ENCODE measurements around the gene VAT1.
"Not testable (repeated sequence)": the region's sequence is repeated elsewhere in the genome, so short reads cannot be mapped to it uniquely, and the experiment has no call there.

VAT1 gene

DNA sequence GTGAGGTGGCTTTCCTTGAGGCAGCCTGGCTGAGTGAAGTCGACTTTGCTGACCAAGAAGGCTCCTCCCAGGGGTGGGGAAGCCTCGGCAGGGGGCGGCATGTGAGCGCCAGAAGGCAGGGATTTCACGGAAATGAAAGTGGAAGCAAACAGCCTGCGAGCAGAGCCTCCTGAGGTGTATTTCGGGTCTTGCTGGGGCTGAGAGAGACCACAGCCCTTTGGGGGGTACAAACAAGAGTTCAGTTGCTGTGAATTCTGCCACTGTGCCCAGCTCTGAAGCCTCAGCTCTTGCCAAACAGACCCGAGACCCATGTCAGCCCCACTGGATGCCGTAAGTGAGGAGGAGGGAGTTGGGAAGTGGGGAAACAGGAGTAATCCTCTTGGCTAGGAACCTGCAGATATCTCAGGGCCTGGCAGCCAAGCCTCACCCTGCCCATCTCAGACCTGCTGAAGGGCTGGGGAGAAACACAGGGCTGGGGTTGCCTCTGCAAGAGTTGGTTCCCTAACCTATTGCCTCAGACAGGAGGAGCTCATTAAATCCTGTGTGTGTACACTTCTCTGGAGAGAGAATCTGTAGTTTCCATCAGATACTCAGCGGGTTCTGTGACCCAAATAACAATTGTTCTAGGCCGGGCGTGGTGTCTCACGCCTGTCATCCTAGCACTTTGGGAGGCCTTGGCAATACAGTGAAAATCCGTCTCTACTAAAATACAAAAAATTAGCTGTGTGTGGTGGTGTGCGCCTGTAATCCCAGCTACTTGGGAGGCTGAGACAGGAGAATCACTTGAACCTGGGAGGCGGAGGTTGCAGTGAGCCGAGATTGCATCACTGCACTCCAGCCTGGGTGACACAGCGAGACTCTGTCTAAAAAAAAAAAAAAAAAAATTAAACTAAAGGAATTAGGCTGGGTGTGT lies 15.3 kb downstream of the VAT1 start, which contains the start of gene IFI35:
IFI35 (plus strand) TSS at position 146 of the 913 bp plus-strand sequence; CDS start at position 310, 164 bp downstream.
- peak; percentile 76 for DNase-seq (ENCODE audit: low read depth)

GRCh38 chr17:43003542-43004172 lies 18.5 kb downstream of the VAT1 start:
- DNase-seq (ENCODE audit: low read depth): no peak

- DNase-seq (ENCODE audit: low read depth): not testable (repeated sequence)
Measured at GRCh38 chr17:43000894-43001293, 21.3 kb downstream of the VAT1 start.

DNA sequence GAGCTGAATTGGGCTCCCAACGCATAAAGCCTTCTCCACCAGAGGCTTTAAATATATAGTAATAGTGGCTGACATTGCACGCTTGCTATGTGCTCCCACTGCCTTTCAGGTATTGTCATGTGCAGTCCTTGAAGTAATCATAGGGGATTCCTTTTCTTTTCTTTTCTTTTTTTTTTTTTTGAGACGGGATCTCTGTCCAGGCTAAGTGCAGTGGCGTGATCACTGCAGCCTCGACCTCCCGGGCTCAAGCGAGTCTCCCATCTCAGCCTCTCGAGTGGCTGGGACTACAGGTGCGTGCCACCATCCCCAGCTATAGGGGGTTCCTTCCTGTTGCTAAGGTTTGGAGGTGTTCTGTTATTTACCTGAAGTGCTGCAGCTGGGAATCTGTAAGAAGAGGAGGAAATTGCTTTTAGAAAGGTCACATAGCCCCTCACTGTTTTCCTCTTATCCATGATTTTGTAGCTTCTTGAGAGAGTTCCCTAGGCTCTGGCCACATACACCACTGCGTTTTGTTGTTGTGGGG lies 23.1 kb downstream of the VAT1 start:
- no peak for DNase-seq (ENCODE audit: low read depth)

GRCh38 chr17:42997984-42998938 lies 23.9 kb downstream of the VAT1 start, which contains the start of gene RPL27:
RPL27 (plus strand) TSS chr17:42998419; CDS start chr17:42998751, 332 bp downstream.
- peak; percentile 94 for DNase-seq (ENCODE audit: low read depth)

- no peak for DNase-seq (ENCODE audit: low read depth)
Measured at GRCh38 chr17:42997390-42997983, 24.7 kb downstream of the VAT1 start.

DNA sequence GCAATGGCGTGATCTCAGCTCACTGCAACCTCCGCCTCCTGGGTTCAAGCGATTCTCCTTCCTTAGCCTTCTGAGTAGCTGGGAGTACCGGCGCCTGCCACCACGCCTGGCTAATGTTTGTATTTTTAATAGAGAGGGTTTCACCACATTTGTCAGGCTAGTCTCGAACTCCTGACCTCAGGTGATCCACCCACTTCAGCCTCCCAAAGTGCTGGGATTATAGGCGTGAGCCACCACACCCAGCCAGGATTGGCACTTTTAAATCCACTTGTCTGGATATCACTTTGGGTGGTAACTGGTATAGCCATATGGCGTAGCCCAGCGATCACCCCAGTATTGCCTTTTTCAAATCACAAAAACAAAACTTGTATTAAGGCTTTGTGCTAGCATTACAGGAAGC lies 28.3 kb downstream of the VAT1 start:
- DNase-seq (ENCODE audit: low read depth): not testable (repeated sequence)

DNA sequence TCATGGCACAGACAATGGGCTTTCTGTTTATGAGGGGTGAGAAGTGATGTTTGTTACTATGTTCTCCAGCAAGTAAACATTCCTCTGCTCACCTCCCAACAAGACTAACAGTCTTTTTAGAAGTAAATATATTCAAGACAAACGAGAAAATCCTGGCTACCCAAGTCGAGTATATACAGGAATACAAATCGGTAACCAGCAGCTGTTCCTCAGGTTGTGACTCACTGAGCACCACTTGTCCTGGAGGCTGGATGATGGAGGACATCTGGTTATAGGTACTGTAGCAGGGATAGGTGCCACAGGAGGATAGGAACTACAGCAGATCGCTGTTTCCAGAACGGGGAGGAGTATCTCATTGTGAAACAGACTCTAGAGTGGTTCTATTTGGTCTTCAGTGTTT lies 29.3 kb downstream of the VAT1 start:
- no peak for DNase-seq (ENCODE audit: low read depth)

GRCh38 chr17:42991471-42991870 lies 30.7 kb downstream of the VAT1 start:
- DNase-seq (ENCODE audit: low read depth): no peak

DNA sequence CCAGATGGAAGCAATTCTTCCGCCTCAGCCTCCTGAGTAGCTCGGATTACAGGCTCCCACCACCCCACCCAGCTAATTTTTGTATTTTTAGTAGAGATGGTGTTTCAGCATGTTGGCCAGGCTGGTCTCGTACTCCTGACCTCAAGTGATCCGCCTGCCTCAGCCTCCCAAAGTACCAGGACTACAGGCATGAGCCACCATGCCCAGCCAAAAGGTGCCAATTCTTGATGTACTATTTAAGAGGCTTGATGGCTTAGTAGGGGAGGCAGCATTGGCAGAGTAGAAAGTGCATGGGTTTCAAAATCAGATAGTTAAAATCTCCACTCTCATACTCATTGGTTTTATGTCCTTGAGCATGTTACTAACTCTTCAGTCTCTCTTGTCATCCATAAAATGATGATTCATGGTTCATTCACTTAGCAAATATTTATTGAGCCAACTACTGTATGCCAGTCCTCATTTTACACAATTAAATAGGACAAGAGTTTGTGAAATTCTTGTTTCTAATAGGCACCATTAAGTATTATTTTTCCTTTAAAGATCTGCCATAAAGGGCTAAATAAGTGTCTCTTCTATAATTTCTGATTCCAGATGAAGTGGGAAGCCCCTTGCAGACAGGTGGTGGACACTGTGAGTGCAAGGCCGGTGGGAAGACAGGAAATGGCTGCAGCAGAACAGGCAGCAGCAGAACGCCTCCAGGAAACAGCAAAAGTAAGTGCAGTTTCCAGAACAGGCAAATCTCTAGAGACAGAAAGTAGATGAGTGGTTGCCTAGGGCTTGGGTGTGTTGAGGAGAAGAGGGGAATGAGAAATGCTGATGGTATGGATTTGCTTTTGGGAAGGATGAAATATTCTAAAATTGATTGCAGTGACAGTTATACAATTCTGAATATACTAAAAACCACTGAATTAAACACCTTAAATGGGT lies 32.2 kb downstream of the VAT1 start:
- DNase-seq (ENCODE audit: low read depth): no peak

DNA sequence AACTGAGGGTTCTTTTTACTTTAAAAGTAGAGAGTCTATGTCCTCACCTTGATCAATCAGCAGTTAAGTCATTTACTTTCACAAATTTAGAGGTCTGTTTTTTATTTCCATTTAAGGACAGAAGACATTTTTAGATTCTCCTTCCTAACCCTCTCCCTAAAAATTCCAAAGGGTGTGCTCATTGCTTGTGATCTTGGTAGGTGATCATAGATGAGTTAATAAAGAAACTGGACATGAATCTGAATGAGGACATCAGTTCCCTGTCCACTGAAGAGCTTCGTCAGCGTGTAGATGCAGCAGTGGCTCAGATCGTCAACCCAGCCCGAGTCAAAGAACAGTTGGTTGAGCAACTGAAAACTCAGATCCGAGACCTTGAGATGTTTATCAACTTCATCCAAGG lies 33.0 kb downstream of the VAT1 start:
- DNase-seq (ENCODE audit: low read depth): no peak

- no peak for DNase-seq (ENCODE audit: low read depth)
Measured at GRCh38 chr17:42985225-42985624, 37.0 kb downstream of the VAT1 start.

GRCh38 chr17:42982266-42982665 lies 39.9 kb downstream of the VAT1 start:
- DNase-seq (ENCODE audit: low read depth): no peak

GRCh38 chr17:42980766-42981397 lies 41.3 kb downstream of the VAT1 start:
- DNase-seq (ENCODE audit: low read depth): peak; percentile 25

DNA sequence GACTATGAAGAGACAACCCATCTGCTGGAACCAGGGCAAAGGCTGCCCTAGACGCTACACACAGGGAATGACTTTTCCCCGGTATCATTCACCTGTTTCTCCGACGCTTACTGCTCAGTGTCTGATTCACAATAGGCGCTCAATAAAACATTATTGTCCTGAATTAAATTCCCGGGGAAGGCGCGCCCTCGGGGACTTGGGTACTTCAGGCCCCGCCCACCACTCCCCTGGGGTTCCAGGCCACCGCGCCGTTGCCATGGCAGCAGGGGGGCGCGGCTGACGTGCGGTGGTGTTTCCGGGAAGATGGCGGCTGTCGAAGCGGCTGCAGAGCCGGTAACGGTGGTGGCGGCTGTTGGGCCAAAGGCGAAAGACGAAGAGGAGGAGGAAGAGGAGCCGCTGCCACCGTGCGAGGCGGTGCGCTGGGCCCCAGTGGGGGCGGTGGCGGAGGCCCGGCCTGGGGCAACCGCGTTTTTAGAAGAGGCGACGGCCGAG lies 41.9 kb downstream of the VAT1 start, which contains the start of gene RUNDC1:
RUNDC1 (plus strand) TSS at position 292 of the 492 bp plus-strand sequence; CDS start at position 304, 12 bp downstream.
- peak; percentile 86 for DNase-seq (ENCODE audit: low read depth)

- DNase-seq (ENCODE audit: low read depth): no peak
Measured at GRCh38 chr17:42979511-42980273, 42.5 kb downstream of the VAT1 start, which contains the start of gene PTGES3L. PTGES3L (minus strand) TSS chr17:42980080; CDS start chr17:42980053, 27 bp downstream.

GRCh38 chr17:42975701-42976100 lies 46.5 kb downstream of the VAT1 start:
- not testable (repeated sequence) for DNase-seq (ENCODE audit: low read depth)

- no peak for DNase-seq (ENCODE audit: low read depth)
Measured at GRCh38 chr17:42975265-42975664, 46.9 kb downstream of the VAT1 start.

All from activated T-helper 1 cell treated with Interleukin-2 at 50 U/mL for 16 hours (primary cell).